ENCODE results near the gene DTNBP1. TPM values are rescaled to one million over a fixed set of nuclear protein-coding genes. Genes with fewer than 3 reads are reported as not detected.

Gene DTNBP1
- total and polyA plus RNA-seq, 5 donors from 2014 or later, result 22.4 to 43.1 (median 33.7) TPM

DNA sequence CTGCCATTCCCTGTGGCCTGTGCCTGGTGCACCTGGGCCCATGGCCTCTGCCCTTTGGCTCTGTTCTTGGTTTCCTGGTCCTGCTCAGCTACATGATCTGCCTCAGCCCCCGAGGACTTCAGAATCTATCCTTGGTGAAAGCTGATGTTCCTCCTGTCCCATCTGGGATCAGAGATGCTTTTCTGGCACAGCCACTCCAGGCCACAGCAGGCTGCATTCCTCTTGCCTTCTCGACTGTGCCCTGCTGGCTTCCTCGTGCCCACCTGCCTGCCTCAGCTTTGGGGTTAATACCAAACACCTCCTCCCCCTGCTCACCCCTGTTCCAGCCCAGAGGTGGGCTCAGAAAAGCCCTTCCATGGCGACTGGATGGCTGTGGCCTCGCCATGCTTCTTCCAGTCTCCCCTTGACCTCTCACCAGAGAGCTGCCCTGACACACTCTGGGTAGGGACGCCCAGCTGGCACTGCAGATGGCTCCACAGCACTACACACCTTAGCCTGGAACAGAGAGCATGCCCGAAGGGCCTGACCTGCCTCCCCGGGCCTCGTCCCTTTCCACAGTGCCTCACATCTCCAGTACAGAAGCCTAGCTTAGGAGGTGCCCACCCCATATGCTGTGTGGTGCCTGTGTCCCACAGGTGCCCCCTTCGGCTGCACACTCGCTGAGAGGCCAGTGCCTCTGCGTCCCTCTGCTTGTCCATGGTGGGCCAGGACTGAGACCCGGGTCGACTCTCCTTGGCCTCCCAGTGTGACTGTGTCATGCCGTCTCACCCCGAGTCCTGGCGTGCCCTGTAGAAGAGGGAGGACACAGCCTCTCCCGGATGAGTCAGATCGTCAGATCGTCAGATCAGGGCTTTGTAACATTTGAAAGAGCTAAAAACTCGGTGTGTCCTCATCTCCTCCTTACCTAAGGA lies 148.8 kb downstream of the DTNBP1 start:
- Histone ChIP-seq H3K27me3 (ENCODE audit: control insufficient read depth, insufficient read depth, low read length) (no peaks in the 10 kb centered on the region), H3K9me3 (ENCODE audit: control insufficient read depth in 2 of 2, low read length in 2 of 2) (no peaks in the 10 kb centered on the region), H3K4me3 (ENCODE audit: low read depth, low read length) (no peak overlapping the region), H3K36me3 (ENCODE audit: control insufficient read depth, insufficient read depth, low read length) (peaks cover 70% of the 10 kb centered on the region), H3K27ac (ENCODE audit: insufficient read depth, low read length, poor library complexity, severe bottlenecking) (no peak overlapping the region), H3K4me1 (ENCODE audit: control insufficient read depth, insufficient read depth, low read length, poor library complexity, severe bottlenecking) (no peaks in the 10 kb centered on the region)
- Mint-ChIP-seq H3K27me3 (no peaks in the 10 kb centered on the region), H3K4me3 (no peak overlapping the region), H3K36me3 (peaks cover 44% of the 10 kb centered on the region), H3K4me1 (peaks cover 0 to under 1% (median 0%) of the 10 kb centered on the region in 4 donors), H3K9me3 (no peaks in the 10 kb centered on the region), H3K27ac (peak overlapping the region in 2 of 3 donors; percentile 20 to 44)
- no peak for ATAC-seq (ENCODE audit: low read depth in 2 of 2)
- no peak for DNase-seq

DNA sequence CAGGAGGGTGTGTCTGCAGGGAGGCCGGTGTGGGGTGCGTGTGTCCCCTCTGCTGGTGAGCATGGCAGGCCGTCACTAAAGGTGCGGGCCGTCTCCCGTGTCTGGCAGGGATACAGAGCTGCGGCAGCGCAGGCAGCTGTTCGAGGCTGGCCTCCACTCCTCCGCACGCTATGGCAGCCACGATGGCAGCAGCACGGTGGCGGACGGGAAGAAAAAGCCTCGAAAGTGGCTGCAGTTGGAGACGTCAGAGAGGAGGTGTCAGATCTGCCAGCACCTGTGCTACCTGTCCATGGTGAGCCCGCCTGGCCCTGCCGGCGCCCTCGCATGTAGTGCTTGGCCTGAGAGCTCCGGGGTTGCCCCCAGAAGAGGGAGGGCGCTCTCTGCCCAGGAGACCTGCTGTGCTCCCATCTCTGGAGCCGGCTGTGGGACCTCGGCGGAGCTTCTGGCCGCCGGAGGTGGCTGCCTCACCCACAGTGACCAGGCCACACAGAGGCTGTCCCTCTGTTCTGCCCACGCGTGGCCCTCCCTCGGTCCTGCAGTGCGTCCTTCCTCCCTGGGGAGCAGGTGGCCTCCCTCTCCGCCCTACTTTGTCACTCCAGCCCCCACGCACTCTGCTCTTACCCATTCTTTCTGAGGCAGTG lies 149.6 kb downstream of the DTNBP1 start:
- no peaks in the 10 kb centered on the region for H3K4me1 ChIP-seq (ENCODE audit: control insufficient read depth, insufficient read depth, low read length, poor library complexity, severe bottlenecking)
- peaks cover 72% of the 10 kb centered on the region for H3K36me3 ChIP-seq (ENCODE audit: control insufficient read depth, insufficient read depth, low read length)
- no peak overlapping the region for H3K27ac ChIP-seq (ENCODE audit: insufficient read depth, low read length, poor library complexity, severe bottlenecking)
- DNase-seq (no peak), ATAC-seq (ENCODE audit: low read depth in 2 of 2) (no peak)
- Mint-ChIP-seq H3K9me3 (no peaks in the 10 kb centered on the region), H3K4me3 (no peak overlapping the region), H3K4me1 (no peaks in the 10 kb centered on the region), H3K27me3 (no peaks in the 10 kb centered on the region), H3K36me3 (peaks cover 47% of the 10 kb centered on the region), H3K27ac (no peak overlapping the region)
- H3K27me3 ChIP-seq (ENCODE audit: control insufficient read depth, insufficient read depth, low read length), result no peaks in the 10 kb centered on the region
- H3K9me3 ChIP-seq (ENCODE audit: control insufficient read depth in 2 of 2, low read length in 2 of 2), result no peaks in the 10 kb centered on the region
- H3K4me3 ChIP-seq (ENCODE audit: low read depth, low read length), result no peak overlapping the region

DNA sequence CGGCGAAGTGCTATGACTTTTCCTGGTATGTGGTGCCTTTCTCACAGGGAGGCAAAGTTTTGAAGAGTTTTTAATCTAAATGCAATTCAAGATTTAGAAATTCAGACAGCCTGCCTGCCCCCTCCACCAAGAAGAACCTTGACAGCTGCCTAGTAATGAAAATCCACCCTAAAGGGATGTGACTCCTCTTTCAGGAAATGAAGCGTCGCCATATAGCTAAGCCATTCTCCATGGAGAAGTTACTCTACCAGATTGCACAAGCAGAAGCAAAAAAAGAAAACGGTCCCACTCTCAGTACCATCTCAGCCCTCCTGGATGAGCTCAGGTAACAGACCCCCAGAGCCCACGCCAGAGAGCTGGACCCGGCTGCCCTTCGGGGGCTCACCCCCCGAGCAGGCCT lies 150.1 kb downstream of the DTNBP1 start:
- Histone ChIP-seq H3K4me3 (ENCODE audit: low read depth, low read length) (no peak overlapping the region), H3K36me3 (ENCODE audit: control insufficient read depth, insufficient read depth, low read length) (peaks cover 73% of the 10 kb centered on the region), H3K4me1 (ENCODE audit: control insufficient read depth, insufficient read depth, low read length, poor library complexity, severe bottlenecking) (no peaks in the 10 kb centered on the region), H3K27ac (ENCODE audit: insufficient read depth, low read length, poor library complexity, severe bottlenecking) (no peak overlapping the region), H3K27me3 (ENCODE audit: control insufficient read depth, insufficient read depth, low read length) (no peaks in the 10 kb centered on the region), H3K9me3 (ENCODE audit: control insufficient read depth in 2 of 2, low read length in 2 of 2) (no peaks in the 10 kb centered on the region)
- no peak overlapping the region for H3K27ac Mint-ChIP-seq
- H3K27me3 Mint-ChIP-seq, result no peaks in the 10 kb centered on the region
- no peaks in the 10 kb centered on the region for H3K9me3 Mint-ChIP-seq
- DNase-seq (no peak), ATAC-seq (ENCODE audit: low read depth in 2 of 2) (no peak)
- H3K4me3 Mint-ChIP-seq, result no peak overlapping the region
- no peaks in the 10 kb centered on the region for H3K4me1 Mint-ChIP-seq
- peaks cover 44% of the 10 kb centered on the region for H3K36me3 Mint-ChIP-seq

DNA sequence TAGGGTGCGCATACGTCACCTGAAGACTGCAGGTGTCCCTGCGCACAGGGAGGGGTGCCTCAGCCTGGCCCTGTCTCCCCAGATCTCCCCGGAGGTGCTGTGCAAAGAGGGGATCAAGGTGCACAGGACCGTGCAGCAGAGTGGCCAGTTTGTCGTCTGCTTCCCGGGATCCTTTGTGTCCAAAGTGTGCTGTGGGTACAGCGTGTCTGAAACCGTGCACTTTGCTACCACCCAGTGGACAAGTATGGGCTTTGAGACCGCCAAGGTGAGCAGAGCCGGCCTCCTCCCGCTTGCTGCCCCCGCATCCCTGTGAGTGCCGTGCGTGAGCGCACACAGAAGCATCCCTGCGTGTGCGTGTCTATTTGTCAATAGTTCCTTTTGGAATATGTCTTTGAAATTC lies 150.7 kb downstream of the DTNBP1 start:
- Histone ChIP-seq H3K4me1 (ENCODE audit: control insufficient read depth, insufficient read depth, low read length, poor library complexity, severe bottlenecking) (no peaks in the 10 kb centered on the region), H3K9me3 (ENCODE audit: control insufficient read depth in 2 of 2, low read length in 2 of 2) (no peaks in the 10 kb centered on the region), H3K4me3 (ENCODE audit: low read depth, low read length) (no peak overlapping the region), H3K27ac (ENCODE audit: insufficient read depth, low read length, poor library complexity, severe bottlenecking) (no peak overlapping the region), H3K36me3 (ENCODE audit: control insufficient read depth, insufficient read depth, low read length) (peaks cover 74% of the 10 kb centered on the region), H3K27me3 (ENCODE audit: control insufficient read depth, insufficient read depth, low read length) (no peaks in the 10 kb centered on the region)
- peaks cover 45% of the 10 kb centered on the region for H3K36me3 Mint-ChIP-seq
- H3K9me3 Mint-ChIP-seq, result no peaks in the 10 kb centered on the region
- no peaks in the 10 kb centered on the region for H3K27me3 Mint-ChIP-seq
- peak overlapping the region in 1 of 3 donors; percentile 79 for H3K27ac Mint-ChIP-seq
- H3K4me3 Mint-ChIP-seq, result no peak overlapping the region
- no peaks in the 10 kb centered on the region for H3K4me1 Mint-ChIP-seq
- DNase-seq, result no peak
- ATAC-seq (ENCODE audit: low read depth in 2 of 2), result no peak

DNA sequence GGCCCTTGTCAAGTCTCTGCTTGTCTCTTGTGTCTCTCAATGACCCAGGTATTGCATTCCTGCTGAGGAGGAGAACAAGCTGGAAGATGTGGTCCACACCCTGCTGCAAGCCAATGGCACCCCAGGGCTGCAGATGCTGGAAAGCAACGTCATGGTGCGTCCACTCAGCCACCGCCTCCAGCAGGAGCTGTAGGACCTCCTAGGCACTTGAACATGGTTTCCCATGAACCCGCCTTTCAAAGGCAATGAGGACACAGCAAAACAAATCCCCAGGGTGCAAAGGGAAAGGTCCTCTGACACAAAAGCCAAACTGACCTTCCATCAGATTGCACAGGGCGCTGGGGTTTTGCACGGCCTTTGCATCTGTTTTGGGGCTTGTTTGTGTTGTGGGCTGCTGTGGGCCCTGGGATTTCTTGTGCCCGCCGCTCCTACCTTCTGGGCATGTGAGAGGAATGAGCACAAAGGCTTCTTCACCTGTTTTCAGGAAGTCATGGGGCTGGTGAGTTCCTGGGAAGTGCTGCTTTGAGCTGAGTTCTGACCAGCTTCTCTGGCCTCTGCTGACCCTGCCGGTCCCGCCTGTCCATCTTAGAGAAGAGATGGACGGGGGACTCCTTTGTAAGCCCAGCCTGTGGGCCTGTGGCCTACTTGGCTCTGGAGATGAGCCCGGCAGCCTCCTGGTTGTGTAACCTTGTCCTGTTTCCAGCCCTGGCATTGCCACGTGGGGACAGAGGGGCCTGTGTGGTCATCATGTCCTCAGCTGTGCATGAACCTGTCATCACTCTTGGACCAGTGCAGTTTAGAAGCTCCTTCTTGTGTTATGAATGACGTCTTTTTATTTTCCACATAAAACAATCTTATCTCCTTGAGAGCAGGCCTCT lies 151.3 kb downstream of the DTNBP1 start:
- Mint-ChIP-seq H3K9me3 (no peaks in the 10 kb centered on the region), H3K4me3 (no peak overlapping the region), H3K27me3 (no peaks in the 10 kb centered on the region), H3K27ac (peak overlapping the region in 2 of 3 donors; percentile 67 to 79), H3K36me3 (peaks cover 50% of the 10 kb centered on the region), H3K4me1 (no peaks in the 10 kb centered on the region)
- H3K4me1 ChIP-seq (ENCODE audit: control insufficient read depth, insufficient read depth, low read length, poor library complexity, severe bottlenecking), result no peaks in the 10 kb centered on the region
- no peak for DNase-seq
- no peak overlapping the region for H3K27ac ChIP-seq (ENCODE audit: insufficient read depth, low read length, poor library complexity, severe bottlenecking)
- no peak for ATAC-seq (ENCODE audit: low read depth in 2 of 2)
- H3K27me3 ChIP-seq (ENCODE audit: control insufficient read depth, insufficient read depth, low read length), result no peaks in the 10 kb centered on the region
- no peak overlapping the region for H3K4me3 ChIP-seq (ENCODE audit: low read depth, low read length)
- no peaks in the 10 kb centered on the region for H3K9me3 ChIP-seq (ENCODE audit: control insufficient read depth in 2 of 2, low read length in 2 of 2)
- peaks cover 73% of the 10 kb centered on the region for H3K36me3 ChIP-seq (ENCODE audit: control insufficient read depth, insufficient read depth, low read length)

DNA sequence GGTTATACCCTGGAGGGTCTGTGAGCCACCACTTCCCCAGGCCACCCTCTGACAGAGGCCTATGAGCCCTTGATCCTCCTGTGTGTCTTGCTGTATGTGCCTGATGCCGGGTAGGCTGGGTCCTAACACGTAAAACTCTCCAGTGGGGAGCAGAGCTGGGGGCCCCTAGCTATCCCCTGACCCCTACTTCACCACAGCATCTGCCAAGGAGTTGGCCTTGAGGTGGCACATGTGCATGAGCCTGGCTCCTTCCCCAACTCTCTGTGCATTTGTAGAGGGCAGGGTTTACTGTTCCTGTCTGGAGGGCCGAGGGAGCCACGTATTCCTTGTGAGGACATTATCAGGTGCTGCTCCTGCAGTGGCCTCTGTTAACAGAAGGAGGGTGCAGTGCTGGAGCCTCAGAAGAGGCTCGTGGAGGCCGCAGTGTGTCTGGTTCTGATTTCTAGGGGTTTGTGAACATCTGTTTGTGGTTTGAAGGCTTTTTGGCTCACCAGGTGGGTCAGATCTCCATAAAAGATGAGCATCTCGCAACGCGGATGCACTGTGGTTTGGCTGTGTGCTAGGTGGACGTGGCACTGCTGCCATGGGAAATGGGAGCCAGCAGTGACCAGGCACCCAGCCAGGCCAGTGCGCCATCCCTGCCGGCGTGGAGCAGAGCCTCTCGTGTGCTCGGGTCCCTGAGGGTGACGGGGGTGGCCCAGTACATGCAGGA lies 152.1 kb downstream of the DTNBP1 start:
- H3K4me3 Mint-ChIP-seq, result peak overlapping the region in 1 of 4 donors; percentile 19

DNA sequence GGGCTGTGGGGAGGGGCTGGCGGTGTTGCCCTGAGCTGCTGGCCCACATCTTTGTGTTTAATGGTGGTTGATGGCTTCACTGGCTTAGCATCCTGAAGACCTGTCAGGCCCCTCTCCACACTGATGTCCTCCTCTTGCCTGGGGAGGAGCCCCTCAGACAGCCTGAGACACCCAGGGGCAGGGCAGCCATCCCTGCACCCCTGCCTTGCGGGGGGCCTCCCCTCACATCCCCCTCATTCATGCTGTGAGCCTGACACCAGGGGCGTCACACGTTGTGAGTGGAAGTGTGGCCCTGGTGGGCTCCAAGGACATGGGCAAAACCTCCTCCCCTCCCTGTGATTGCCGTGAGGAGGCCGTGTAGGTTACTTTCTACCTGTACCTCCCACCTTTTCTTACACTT lies 152.7 kb downstream of the DTNBP1 start:
- DNase-seq (no peak), ATAC-seq (ENCODE audit: low read depth in 2 of 2) (no peak)
- H3K36me3 ChIP-seq (ENCODE audit: control insufficient read depth, insufficient read depth, low read length), result peaks cover 79% of the 10 kb centered on the region
- H3K27ac ChIP-seq (ENCODE audit: insufficient read depth, low read length, poor library complexity, severe bottlenecking), result no peak overlapping the region
- H3K4me3 ChIP-seq (ENCODE audit: low read depth, low read length), result no peak overlapping the region
- H3K4me1 ChIP-seq (ENCODE audit: control insufficient read depth, insufficient read depth, low read length, poor library complexity, severe bottlenecking), result no peaks in the 10 kb centered on the region
- no peaks in the 10 kb centered on the region for H3K9me3 Mint-ChIP-seq
- peak overlapping the region in 1 of 3 donors; percentile 40 for H3K27ac Mint-ChIP-seq
- H3K27me3 ChIP-seq (ENCODE audit: control insufficient read depth, insufficient read depth, low read length), result no peaks in the 10 kb centered on the region
- H3K4me1 Mint-ChIP-seq, result no peaks in the 10 kb centered on the region
- no peak overlapping the region for H3K4me3 Mint-ChIP-seq
- no peaks in the 10 kb centered on the region for H3K9me3 ChIP-seq (ENCODE audit: control insufficient read depth in 2 of 2, low read length in 2 of 2)
- peaks cover 50% of the 10 kb centered on the region for H3K36me3 Mint-ChIP-seq
- H3K27me3 Mint-ChIP-seq, result no peaks in the 10 kb centered on the region

More for the DNA sequence above, 152.1 kb downstream of the DTNBP1 start:
- no peaks in the 10 kb centered on the region for H3K9me3 ChIP-seq (ENCODE audit: control insufficient read depth in 2 of 2, low read length in 2 of 2)
- Mint-ChIP-seq H3K36me3 (peaks cover 50% of the 10 kb centered on the region), H3K4me1 (no peaks in the 10 kb centered on the region), H3K27me3 (no peaks in the 10 kb centered on the region), H3K9me3 (no peaks in the 10 kb centered on the region), H3K27ac (peak overlapping the region; percentile 32 to 67 (median 40))
- ATAC-seq (ENCODE audit: low read depth in 2 of 2), result no peak
- no peaks in the 10 kb centered on the region for H3K4me1 ChIP-seq (ENCODE audit: control insufficient read depth, insufficient read depth, low read length, poor library complexity, severe bottlenecking)
- peaks cover 73% of the 10 kb centered on the region for H3K36me3 ChIP-seq (ENCODE audit: control insufficient read depth, insufficient read depth, low read length)
- H3K4me3 ChIP-seq (ENCODE audit: low read depth, low read length), result no peak overlapping the region
- DNase-seq, result no peak
- no peak overlapping the region for H3K27ac ChIP-seq (ENCODE audit: insufficient read depth, low read length, poor library complexity, severe bottlenecking)
- no peaks in the 10 kb centered on the region for H3K27me3 ChIP-seq (ENCODE audit: control insufficient read depth, insufficient read depth, low read length)

Measured in CD4-positive, CD25-positive, alpha-beta regulatory T cell (primary cell).